Measurements from ENCODE around the gene MTHFS. TPM values are rescaled to one million over a fixed set of nuclear protein-coding genes. Genes with fewer than 3 reads are reported as not detected.
"Not testable (repeated sequence)": the region's sequence is repeated elsewhere in the genome, so short reads cannot be mapped to it uniquely, and the experiment has no call there.

The MTHFS gene
- total RNA-seq, 2 experiments from 2014 or later: 17.0 to 22.1 TPM

DNA sequence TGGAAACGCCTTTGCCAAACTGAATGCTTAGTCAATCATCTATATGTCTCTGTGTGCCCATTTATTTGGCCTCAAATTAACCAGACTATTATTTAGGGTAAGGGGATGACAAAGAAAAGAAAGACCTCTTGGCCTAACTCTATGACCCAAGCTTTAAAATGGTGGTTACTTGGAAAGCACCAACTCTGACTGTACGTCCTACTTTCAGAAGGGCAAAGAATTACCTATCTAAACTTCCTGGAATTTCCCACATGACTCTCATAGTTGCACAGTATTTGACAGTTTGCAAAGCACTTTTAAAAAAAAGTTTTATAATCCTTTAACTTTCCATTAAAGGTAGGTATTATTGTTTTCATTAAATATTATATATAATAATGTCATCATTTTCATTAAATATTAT is 6.3 kb upstream of the MTHFS start:
- no peak for ATAC-seq
- Mint-ChIP-seq H3K27me3 (no peaks in the 10 kb centered on the region), H3K4me3 (no peak overlapping the region), H3K9me3 (ENCODE audit: low read depth) (peaks cover 2% of the 10 kb centered on the region), H3K27ac (no peak overlapping the region), H3K4me1 (peaks cover 30% of the 10 kb centered on the region), H3K36me3 (peaks cover 36% of the 10 kb centered on the region)
- CTCF ChIA-PET: no interaction called here
- no peak for DNase-seq

DNA sequence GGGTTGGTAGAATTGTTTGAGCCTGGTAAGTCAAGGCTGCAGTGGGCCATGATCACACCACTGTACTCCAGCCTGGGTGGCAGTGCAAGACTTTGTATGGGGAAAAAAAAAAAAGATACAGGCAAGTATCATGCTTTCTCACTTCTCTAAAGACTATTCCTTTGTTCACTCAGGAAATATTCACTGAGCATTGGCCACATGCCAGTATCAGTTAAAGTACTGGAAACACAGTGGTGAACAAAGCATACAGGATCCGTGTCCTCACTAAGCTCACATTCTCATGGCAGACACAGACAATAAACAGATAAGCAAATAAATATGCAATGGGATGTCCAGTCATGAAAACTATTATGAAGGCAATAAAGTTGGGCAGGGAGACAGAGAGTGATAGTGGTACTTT is 5.1 kb upstream of the MTHFS start:
- ATAC-seq (no peak), DNase-seq (no peak)
- CTCF ChIA-PET: interaction anchor here (1.3 kb wide), 1 partner anchor 8 kb away, joined by 4 read pairs; no protein-coding TSS in a partner anchor
- H3K27ac Mint-ChIP-seq: no peak overlapping the region
- no peak overlapping the region for H3K4me3 Mint-ChIP-seq
- no peaks in the 10 kb centered on the region for H3K27me3 Mint-ChIP-seq
- peaks cover 31% of the 10 kb centered on the region for H3K36me3 Mint-ChIP-seq
- peaks cover 1% of the 10 kb centered on the region for H3K9me3 Mint-ChIP-seq (ENCODE audit: low read depth)
- H3K4me1 Mint-ChIP-seq: peaks cover 39% of the 10 kb centered on the region

DNA sequence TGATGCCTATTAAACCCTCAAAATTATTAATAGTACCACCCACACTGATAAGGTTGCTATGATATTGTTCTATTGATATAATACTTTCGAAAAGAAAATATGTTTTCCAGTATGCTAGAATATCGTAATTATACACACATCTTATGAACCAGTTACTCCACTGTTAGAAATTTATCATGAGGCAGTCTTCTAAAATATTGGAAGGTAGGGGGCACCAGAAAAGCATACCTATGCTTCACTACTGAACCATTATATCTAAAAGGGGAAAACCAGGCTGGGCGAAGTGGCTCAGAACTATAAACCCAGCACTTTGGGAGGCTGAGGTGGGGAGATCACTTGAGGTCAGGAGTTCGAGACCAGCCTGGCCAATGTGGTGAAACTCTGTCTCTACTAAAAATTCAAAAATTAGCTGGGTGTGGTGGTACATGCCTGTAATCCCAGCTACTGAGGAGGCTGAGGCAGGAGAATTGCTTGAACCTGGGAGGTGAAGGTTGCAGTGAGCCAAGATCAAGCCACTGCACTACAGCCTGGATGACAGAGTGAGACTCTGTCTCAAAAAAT is 4.1 kb upstream of the MTHFS start:
- not testable (repeated sequence) for H3K27ac Mint-ChIP-seq; H3K9me3 Mint-ChIP-seq (ENCODE audit: low read depth); H3K27me3 Mint-ChIP-seq; DNase-seq; ATAC-seq; H3K4me3 Mint-ChIP-seq
- H3K36me3 Mint-ChIP-seq: peaks cover 27% of the 10 kb centered on the region
- CTCF ChIA-PET: interaction anchor here (0.6 kb wide), 1 partner anchor 810 kb away, joined by 3 read pairs; no protein-coding TSS in a partner anchor
- peaks cover 46% of the 10 kb centered on the region for H3K4me1 Mint-ChIP-seq

DNA sequence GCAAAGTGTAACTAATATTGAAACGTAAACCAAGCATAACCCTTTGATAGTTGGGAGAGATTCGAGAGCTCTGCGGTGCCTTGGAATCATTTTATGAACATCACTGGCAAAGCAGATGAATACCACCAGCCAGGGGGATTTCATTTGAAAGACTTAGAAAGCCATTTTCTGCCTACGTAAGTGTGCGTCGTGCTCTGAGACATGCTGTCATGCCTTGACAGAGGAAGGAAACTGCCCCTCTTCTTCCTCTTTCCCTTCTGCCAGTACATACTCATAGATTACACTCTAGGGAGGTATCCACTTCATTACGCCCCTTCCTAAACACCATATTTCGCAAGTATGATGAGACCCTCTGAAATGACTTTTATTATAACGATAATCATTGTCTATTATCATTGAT is 3.3 kb upstream of the MTHFS start:
- CTCF ChIA-PET: interaction anchor here (0.8 to 1.7 kb wide), 2 partner anchors 23 to 47 kb away, joined by 3 to 11 read pairs; no protein-coding TSS in a partner anchor
- no peak for DNase-seq
- no peak overlapping the region for H3K4me3 Mint-ChIP-seq
- peaks cover 51% of the 10 kb centered on the region for H3K4me1 Mint-ChIP-seq
- H3K27ac Mint-ChIP-seq: peak overlapping the region; percentile 52
- H3K27me3 Mint-ChIP-seq: no peaks in the 10 kb centered on the region
- no peaks in the 10 kb centered on the region for H3K9me3 Mint-ChIP-seq (ENCODE audit: low read depth)
- H3K36me3 Mint-ChIP-seq: peaks cover 23% of the 10 kb centered on the region
- ATAC-seq: no peak

- Mint-ChIP-seq H3K27ac (peak overlapping the region; percentile 1), H3K36me3 (peaks cover 28% of the 10 kb centered on the region), H3K4me1 (peaks cover 52% of the 10 kb centered on the region)
- DNase-seq; H3K27me3 Mint-ChIP-seq; H3K4me3 Mint-ChIP-seq; ATAC-seq; H3K9me3 Mint-ChIP-seq (ENCODE audit: low read depth): not testable (repeated sequence)
- CTCF ChIA-PET: interaction anchor here (1.3 to 1.7 kb wide), 3 partner anchors 11 to 91 kb away, joined by 3 to 11 read pairs (median 3); no protein-coding TSS in a partner anchor
Measured at GRCh38 chr15:79898786-79899185, 2.0 kb upstream of the MTHFS start.

GRCh38 chr15:79898369-79898768 is 1.6 kb upstream of the MTHFS start:
- no peak for ATAC-seq
- H3K27ac Mint-ChIP-seq: peak overlapping the region; percentile 91
- no peaks in the 10 kb centered on the region for H3K27me3 Mint-ChIP-seq
- DNase-seq: no peak
- CTCF ChIA-PET: interaction anchor here (0.8 to 2.8 kb wide), 8 partner anchors 11 to 96 kb away, joined by 3 to 10 read pairs (median 4); no protein-coding TSS in a partner anchor
- H3K4me3 Mint-ChIP-seq: peak overlapping the region; percentile 90
- H3K36me3 Mint-ChIP-seq: peaks cover 26% of the 10 kb centered on the region
- H3K9me3 Mint-ChIP-seq (ENCODE audit: low read depth): no peaks in the 10 kb centered on the region
- peaks cover 49% of the 10 kb centered on the region for H3K4me1 Mint-ChIP-seq

- H3K27ac Mint-ChIP-seq: peak overlapping the region; percentile 91
- peak overlapping the region; percentile 90 for H3K4me3 Mint-ChIP-seq
- H3K27me3 Mint-ChIP-seq: no peaks in the 10 kb centered on the region
- peak; percentile 53 for DNase-seq
- ATAC-seq: peak; percentile 16
- H3K36me3 Mint-ChIP-seq: peaks cover 28% of the 10 kb centered on the region
- no peaks in the 10 kb centered on the region for H3K9me3 Mint-ChIP-seq (ENCODE audit: low read depth)
- CTCF ChIA-PET: interaction anchor here (0.8 to 2.8 kb wide), 7 partner anchors 24 to 96 kb away, joined by 3 to 10 read pairs (median 5); no protein-coding TSS in a partner anchor
- H3K4me1 Mint-ChIP-seq: peaks cover 47% of the 10 kb centered on the region
Measured at GRCh38 chr15:79897701-79898113, 893 bp upstream of the MTHFS start.

DNA sequence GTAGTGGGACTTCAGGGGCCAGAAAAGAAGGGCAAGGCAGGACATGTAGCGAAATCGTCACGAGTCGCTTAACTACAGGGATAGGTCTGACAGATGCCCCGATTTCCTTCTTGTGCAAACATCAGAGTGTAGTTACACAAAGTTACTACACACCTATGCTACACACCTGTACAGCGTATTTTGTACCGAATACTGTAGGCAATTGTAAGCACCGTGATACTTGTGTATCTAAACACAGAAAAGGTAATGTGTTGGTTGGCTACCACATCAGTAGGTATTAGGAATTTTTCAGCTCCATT is 515 bp upstream of the MTHFS start:
- ATAC-seq: no peak
- Mint-ChIP-seq H3K4me1 (peaks cover 43% of the 10 kb centered on the region), H3K4me3 (peak overlapping the region; percentile 90), H3K9me3 (ENCODE audit: low read depth) (no peaks in the 10 kb centered on the region), H3K36me3 (peaks cover 27% of the 10 kb centered on the region), H3K27me3 (no peaks in the 10 kb centered on the region), H3K27ac (peak overlapping the region; percentile 91)
- no peak for DNase-seq
- CTCF ChIA-PET: interaction anchor here (1.3 to 3.1 kb wide), 8 partner anchors 11 to 95 kb away, joined by 3 to 20 read pairs (median 8); no protein-coding TSS in a partner anchor

DNA sequence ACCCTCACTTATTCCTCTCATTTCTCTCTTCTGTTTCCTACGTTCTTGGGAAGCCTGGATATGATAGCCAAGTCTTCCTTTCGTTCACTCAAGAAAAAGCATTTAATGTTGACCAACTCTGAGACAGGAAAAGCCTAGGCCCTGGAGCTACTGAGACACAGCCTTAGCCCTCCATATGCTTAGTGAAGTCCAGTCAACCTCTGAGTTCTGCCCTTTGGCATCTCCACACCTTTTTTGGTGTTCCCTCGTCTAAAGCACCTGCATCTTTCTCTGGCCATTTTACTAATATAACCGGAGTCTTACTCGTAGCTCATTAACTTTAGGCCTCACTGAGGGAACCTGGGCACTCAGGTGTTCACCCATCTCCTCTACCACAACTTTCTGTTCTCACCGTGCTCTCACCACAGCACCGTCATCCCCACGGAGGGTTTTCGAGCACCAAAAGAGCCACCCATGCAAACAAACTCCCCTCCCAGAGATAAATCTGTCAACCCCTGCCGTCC is 632 bp downstream of the MTHFS start:
- Mint-ChIP-seq H3K36me3 (peaks cover 27% of the 10 kb centered on the region), H3K4me1 (peaks cover 47% of the 10 kb centered on the region), H3K27ac (peak overlapping the region; percentile 98), H3K27me3 (no peaks in the 10 kb centered on the region), H3K4me3 (peak overlapping the region; percentile 90), H3K9me3 (ENCODE audit: low read depth) (no peaks in the 10 kb centered on the region)
- peak; percentile 1 for ATAC-seq
- CTCF ChIA-PET: interaction anchor here (1.0 to 3.1 kb wide), 9 partner anchors 9 to 96 kb away, joined by 3 to 20 read pairs (median 6); no protein-coding TSS in a partner anchor
- no peak for DNase-seq

DNA sequence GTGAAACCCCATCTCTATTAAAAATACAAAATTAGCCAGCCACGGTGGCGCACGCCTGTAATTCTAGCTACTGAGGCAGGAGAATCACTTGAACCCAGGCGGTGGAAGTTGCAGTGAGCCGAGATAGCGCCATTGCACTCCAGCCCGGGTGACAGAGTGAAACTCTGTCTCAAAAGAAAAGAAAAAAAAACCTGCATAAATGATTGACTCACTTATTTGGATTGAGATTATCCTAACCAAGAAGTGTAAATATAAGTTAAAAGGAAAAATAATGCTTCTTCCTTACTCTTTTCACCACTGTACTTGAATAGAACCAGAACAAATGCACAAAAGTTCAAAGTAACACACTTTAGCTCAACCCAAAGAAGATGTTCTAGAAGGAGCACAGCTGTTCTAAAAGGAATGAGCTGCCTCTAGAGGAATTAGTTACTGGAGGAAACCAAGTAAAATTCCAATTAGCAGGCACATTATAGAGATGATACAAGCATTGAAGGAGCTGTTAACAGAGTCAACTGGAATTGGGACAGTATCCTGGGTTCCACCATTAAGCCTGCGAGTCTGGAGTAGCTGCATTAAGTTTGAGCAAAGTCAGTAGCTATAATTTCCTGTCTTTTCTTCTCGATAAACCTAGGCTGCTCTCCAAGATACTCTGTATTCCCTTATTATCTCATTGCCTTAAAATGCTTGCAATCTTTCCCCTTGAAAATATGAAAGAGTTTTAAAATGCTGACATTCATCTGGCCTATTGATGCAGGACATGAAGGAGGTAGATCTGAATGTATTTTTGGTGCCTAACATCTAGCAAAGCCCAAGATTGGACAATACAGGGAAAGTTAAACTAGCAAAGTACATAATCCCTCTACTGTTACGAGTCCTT is 9.5 kb downstream of the MTHFS start:
- H3K27me3 Mint-ChIP-seq: no peaks in the 10 kb centered on the region

GRCh38 chr15:79886124-79886523 is 10.7 kb downstream of the MTHFS start:
- CTCF ChIA-PET: interaction anchor here (2.1 kb wide), 1 partner anchor 10 kb away, joined by 6 read pairs; the partner anchor contains the start of gene MTHFS
- H3K27ac Mint-ChIP-seq: no peak overlapping the region
- ATAC-seq: no peak
- no peaks in the 10 kb centered on the region for H3K9me3 Mint-ChIP-seq (ENCODE audit: low read depth)
- no peak overlapping the region for H3K4me3 Mint-ChIP-seq
- peaks cover 71% of the 10 kb centered on the region for H3K36me3 Mint-ChIP-seq
- peaks cover 5% of the 10 kb centered on the region for H3K4me1 Mint-ChIP-seq
- no peaks in the 10 kb centered on the region for H3K27me3 Mint-ChIP-seq
- no peak for DNase-seq

More for the DNA sequence above, 9.5 kb downstream of the MTHFS start:
- CTCF ChIA-PET: interaction anchor here (0.7 to 2.1 kb wide), 2 partner anchors 8 to 9 kb away, joined by 3 to 6 read pairs; partner anchors contain the start of gene MTHFS
- no peak overlapping the region for H3K27ac Mint-ChIP-seq
- DNase-seq (no peak), ATAC-seq (no peak)
- H3K4me3 Mint-ChIP-seq: no peak overlapping the region
- no peaks in the 10 kb centered on the region for H3K9me3 Mint-ChIP-seq (ENCODE audit: low read depth)
- peaks cover 15% of the 10 kb centered on the region for H3K4me1 Mint-ChIP-seq
- peaks cover 68% of the 10 kb centered on the region for H3K36me3 Mint-ChIP-seq

DNA sequence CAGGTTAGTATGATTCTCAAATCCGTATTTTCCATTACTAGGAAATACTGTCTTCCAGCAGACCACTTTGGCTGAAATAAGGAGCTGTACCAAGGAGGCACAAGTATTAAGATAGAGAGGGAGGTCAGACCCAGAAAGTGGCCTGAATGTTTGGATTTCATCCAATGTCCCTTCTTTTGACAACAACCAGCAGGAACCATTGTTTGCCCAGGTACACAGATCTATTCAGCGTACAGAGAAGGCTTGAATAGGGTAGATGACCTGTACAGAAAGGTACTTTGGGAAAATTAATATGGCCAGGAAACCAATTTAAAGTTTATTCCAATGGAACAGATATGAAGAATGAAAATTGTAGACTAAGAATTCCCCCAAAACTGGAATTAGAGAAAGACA is 12.6 kb downstream of the MTHFS start:
- H3K9me3 Mint-ChIP-seq (ENCODE audit: low read depth): peaks cover 6% of the 10 kb centered on the region
- no peak overlapping the region for H3K27ac Mint-ChIP-seq
- H3K36me3 Mint-ChIP-seq: peaks cover 79% of the 10 kb centered on the region
- ATAC-seq (no peak), DNase-seq (no peak)
- CTCF ChIA-PET: no interaction called here
- no peak overlapping the region for H3K4me3 Mint-ChIP-seq
- no peaks in the 10 kb centered on the region for H3K27me3 Mint-ChIP-seq
- H3K4me1 Mint-ChIP-seq: no peaks in the 10 kb centered on the region

DNA sequence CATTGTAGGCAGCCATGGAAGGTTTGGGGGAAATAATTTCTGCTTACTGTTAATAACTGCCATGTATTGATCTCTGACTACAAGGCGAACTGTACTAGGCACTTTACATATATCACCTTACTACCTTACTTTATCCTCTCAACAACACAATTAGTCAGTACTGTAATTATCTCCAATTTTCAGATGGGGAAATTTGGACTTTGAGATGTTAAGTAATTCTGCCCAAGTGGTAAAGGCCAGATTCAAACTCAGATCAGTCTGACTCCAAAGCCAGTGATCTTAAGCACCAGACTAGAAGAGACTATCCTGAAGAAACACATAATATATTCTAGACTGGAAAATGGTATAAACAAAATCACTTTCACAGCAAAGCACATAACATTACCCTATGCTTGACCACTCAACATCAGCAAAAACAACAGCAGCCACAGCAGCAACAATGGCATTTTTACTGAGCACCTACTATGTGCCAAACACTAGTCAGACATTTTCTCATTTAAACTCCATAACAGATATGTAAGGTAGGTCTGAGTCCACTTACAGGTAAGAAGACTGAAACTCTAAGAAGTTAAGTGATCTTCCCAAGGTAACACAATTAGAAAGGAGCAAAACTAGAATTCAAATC is 13.1 kb downstream of the MTHFS start:
- no peak overlapping the region for H3K4me3 Mint-ChIP-seq
- peaks cover 78% of the 10 kb centered on the region for H3K36me3 Mint-ChIP-seq
- H3K27me3 Mint-ChIP-seq: no peaks in the 10 kb centered on the region
- CTCF ChIA-PET: no interaction called here
- H3K4me1 Mint-ChIP-seq: no peaks in the 10 kb centered on the region
- ATAC-seq: no peak
- DNase-seq: no peak
- H3K9me3 Mint-ChIP-seq (ENCODE audit: low read depth): peaks cover 6% of the 10 kb centered on the region
- H3K27ac Mint-ChIP-seq: no peak overlapping the region
